Body of pancreas (tissue), 4 donors: Measurements from ENCODE around the gene PDLIM3. TPM values are rescaled to one million over a fixed set of nuclear protein-coding genes. Genes with fewer than 3 reads are reported as not detected.

Experiments
- ATAC-seq: fragments of 150-250 bp; one replicate; pipeline ENCODE4 v1.9.1; 2016
- DNase-seq, 4 donors: peaks; one replicate each; pipeline ENCODE4 v3.0.0-alpha.2; 2019
- H3K27ac ChIP-seq, 4 donors: fragments of 200-600 bp; sonication (generic); 1 replicate in 3 of 4; 2 replicates in 1 of 4; pipeline versions ENCODE4 v1.5.1 to v1.6.1; 2016 to 2019; ENCODE audit warnings: mild to moderate bottlenecking in 1 of 4, mixed read lengths in 1 of 4, moderate library complexity in 1 of 4
- H3K27me3 ChIP-seq, 2 donors: fragments of 200-600 bp; sonication (generic); one replicate each; pipeline ENCODE4 v1.6.0; 2016; ENCODE audit warnings: mild to moderate bottlenecking in 1 of 2
- H3K36me3 ChIP-seq, 2 donors: fragments of 200-600 bp; sonication (generic); replicated peaks in 1 of 2; 2 replicates each; pipeline ENCODE4 v1.5.1; 2016; ENCODE audit warnings: low read depth in 2 of 2; ENCODE audit not compliant: insufficient read depth in 1 of 2
- H3K4me1 ChIP-seq: fragments of 200-600 bp; sonication (generic); one replicate; pipeline ENCODE4 v1.6.0; 2016
- H3K4me3 ChIP-seq, 2 donors: fragments of 200-600 bp; sonication (generic); 1 replicate in 1 of 2; 2 replicates in 1 of 2; pipeline ENCODE4 v1.5.1; 2016 to 2019
- H3K9me3 ChIP-seq, 3 donors: fragments of 200-600 bp; sonication (generic); 1 replicate in 2 of 3; 2 replicates in 1 of 3; pipeline ENCODE4 v1.5.1; 2016
- POLR2A ChIP-seq, 3 donors: fragments of 450-650 bp; IDR thresholded peaks; one replicate each; pipeline ENCODE4 v1.6.1; 2016; ENCODE audit warnings: antibody characterized with exemption in 3 of 3, mild to moderate bottlenecking in 2 of 3
- WGBS, 2 donors: methylation state at CpG; one replicate each; pipeline ENCODE4 v1.1.5; 2017; 5-methylcytosine and 5-hydroxymethylcytosine counted together
- intact Hi-C: fragments of 100-400 bp; cut with DNase I; formaldehyde crosslinking; loops from one replicate; pipeline ENCODE4 v1.15.1; 2023
- total RNA-seq, 2 donors: library from RNA; depleted of rRNA; stranded (reverse); fragments of >200 nt; gene quantifications; one replicate each; pipeline ENCODE4 v1.1.0, GENCODE V29; 2016
- TF ChIP-seq, protein P1 (sequence below), 7 experiments: fragments of 450-650 bp in 4 of 7; fragments of 200-600 bp in 3 of 7; sonication (generic) in 3 of 7; IDR thresholded peaks; one replicate each; pipeline ENCODE4 v1.5.1; 2016 to 2019; ENCODE audit warnings: antibody characterized with exemption in 7 of 7

The PDLIM3 gene
- total RNA-seq, 2 donors from 2014 or later: 22.1 to 40.2 TPM

DNA sequence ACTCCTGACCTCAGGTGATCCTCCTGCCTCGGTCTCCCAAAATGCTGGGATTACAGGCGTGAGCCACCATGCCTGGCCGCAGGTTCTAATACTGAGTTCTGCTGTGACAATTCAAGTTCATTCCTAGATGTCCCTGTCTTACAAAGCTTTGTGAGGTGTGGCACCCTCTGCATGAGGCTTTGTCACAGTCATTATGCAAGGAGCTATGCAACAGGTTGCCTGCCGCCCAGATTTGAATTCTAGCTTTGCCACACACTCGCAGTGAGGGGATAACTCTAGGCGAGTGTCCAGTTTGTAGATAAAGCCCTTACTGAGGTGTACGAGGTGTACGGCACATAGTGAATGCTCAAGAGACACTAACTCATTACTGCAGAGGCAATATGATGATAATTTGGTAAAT, 67.3 kb downstream of the PDLIM3 start:
- peaks cover 24% of the 10 kb centered on the region for H3K4me1 ChIP-seq
- no peak overlapping the region for H3K4me3 ChIP-seq
- no peaks in the 10 kb centered on the region for H3K27me3 ChIP-seq
- no peaks in the 10 kb centered on the region for H3K9me3 ChIP-seq
- intact Hi-C loops: no loop called here
- DNase-seq (no peak), ATAC-seq (no peak)
- TF ChIP-seq POLR2A (IDR thresholded peaks at IDR 0.05): no peak
- TF ChIP-seq, protein P1, sequence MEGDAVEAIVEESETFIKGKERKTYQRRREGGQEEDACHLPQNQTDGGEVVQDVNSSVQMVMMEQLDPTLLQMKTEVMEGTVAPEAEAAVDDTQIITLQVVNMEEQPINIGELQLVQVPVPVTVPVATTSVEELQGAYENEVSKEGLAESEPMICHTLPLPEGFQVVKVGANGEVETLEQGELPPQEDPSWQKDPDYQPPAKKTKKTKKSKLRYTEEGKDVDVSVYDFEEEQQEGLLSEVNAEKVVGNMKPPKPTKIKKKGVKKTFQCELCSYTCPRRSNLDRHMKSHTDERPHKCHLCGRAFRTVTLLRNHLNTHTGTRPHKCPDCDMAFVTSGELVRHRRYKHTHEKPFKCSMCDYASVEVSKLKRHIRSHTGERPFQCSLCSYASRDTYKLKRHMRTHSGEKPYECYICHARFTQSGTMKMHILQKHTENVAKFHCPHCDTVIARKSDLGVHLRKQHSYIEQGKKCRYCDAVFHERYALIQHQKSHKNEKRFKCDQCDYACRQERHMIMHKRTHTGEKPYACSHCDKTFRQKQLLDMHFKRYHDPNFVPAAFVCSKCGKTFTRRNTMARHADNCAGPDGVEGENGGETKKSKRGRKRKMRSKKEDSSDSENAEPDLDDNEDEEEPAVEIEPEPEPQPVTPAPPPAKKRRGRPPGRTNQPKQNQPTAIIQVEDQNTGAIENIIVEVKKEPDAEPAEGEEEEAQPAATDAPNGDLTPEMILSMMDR (IDR thresholded peaks at IDR 0.05): no peak
- 85 to 87% methylated on average over 8 of the region's 8 CpGs for WGBS, 2 donors
- H3K36me3 ChIP-seq: no peaks in the 10 kb centered on the region
- H3K27ac ChIP-seq: no peak overlapping the region

DNA sequence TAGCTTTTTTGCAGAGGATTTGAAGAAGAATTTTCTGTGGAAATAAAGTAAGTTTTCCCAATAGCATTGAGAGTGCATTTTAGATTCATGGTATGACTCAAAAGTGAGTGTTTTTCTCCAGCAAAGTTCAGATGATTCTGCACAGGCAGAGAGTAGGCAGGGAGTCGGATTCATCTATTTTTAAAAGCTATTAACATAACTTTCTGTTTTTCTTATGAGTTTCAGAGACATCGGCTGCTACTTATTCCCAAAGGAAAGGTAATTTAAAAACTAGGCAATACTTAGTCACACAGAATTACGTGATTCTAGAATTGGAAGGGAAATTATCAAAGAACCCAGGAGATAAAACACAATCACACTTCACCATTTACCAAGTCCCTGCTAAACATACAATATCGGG, 68.2 kb downstream of the PDLIM3 start:
- DNase-seq (no peak), ATAC-seq (no peak)
- TF ChIP-seq, protein P1 (IDR thresholded peaks at IDR 0.05): no peak
- TF ChIP-seq POLR2A (IDR thresholded peaks at IDR 0.05): no peak
- Histone ChIP-seq H3K27me3 (no peaks in the 10 kb centered on the region), H3K4me1 (peaks cover 24% of the 10 kb centered on the region), H3K36me3 (no peaks in the 10 kb centered on the region), H3K4me3 (no peak overlapping the region), H3K27ac (no peak overlapping the region), H3K9me3 (no peaks in the 10 kb centered on the region)
- 68 to 71% methylated on average over 4 of the region's 4 CpGs for WGBS, 2 donors
- intact Hi-C loops: no loop called here

GRCh38 chr4:185465707-185466106, 69.6 kb downstream of the PDLIM3 start:
- ATAC-seq: no peak
- WGBS, 2 donors: 84 to 93% methylated on average over 3 of the region's 3 CpGs
- Histone ChIP-seq H3K9me3 (no peaks in the 10 kb centered on the region), H3K36me3 (no peaks in the 10 kb centered on the region), H3K27me3 (no peaks in the 10 kb centered on the region), H3K4me3 (no peak overlapping the region), H3K27ac (no peak overlapping the region), H3K4me1 (peaks cover 21% of the 10 kb centered on the region)
- intact Hi-C loops: no loop called here
- TF ChIP-seq, protein P1 (IDR thresholded peaks at IDR 0.05): no peak
- no peak for TF ChIP-seq POLR2A (IDR thresholded peaks at IDR 0.05)
- no peak for DNase-seq

DNA sequence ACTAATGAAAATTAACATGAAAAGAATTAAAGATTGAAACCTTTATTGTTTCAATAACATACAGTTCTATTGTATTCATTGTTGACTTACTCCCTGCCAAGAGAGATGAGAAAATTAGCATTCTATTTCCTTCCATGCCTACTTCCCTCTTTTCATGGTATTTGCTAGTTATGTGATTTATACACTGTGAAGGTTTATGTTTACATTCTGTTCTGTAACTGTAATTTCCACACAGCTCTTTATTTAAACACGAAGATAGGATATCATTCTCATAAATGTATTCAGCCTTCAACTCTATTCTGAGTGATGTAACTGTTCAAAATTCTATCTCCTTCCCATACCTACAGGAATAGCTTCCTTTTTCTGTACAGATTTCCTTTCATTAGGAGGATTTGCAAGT, 70.4 kb downstream of the PDLIM3 start:
- 3 to 14% methylated on average over 1 of the region's 1 CpG for WGBS, 2 donors
- Histone ChIP-seq H3K4me3 (no peak overlapping the region), H3K36me3 (no peaks in the 10 kb centered on the region), H3K27me3 (no peaks in the 10 kb centered on the region), H3K27ac (no peak overlapping the region), H3K9me3 (no peaks in the 10 kb centered on the region), H3K4me1 (peaks cover 17% of the 10 kb centered on the region)
- intact Hi-C loops: no loop called here
- no peak for ATAC-seq
- no peak for DNase-seq
- TF ChIP-seq, protein P1 (IDR thresholded peaks at IDR 0.05): no peak
- no peak for TF ChIP-seq POLR2A (IDR thresholded peaks at IDR 0.05)

GRCh38 chr4:185464183-185464582, 71.1 kb downstream of the PDLIM3 start:
- Histone ChIP-seq H3K27me3 (no peaks in the 10 kb centered on the region), H3K4me1 (peaks cover 10% of the 10 kb centered on the region), H3K4me3 (no peak overlapping the region), H3K36me3 (no peaks in the 10 kb centered on the region), H3K9me3 (no peaks in the 10 kb centered on the region), H3K27ac (no peak overlapping the region)
- 65 to 72% methylated on average over 6 of the region's 6 CpGs for WGBS, 2 donors
- intact Hi-C loops: no loop called here
- DNase-seq: no peak
- TF ChIP-seq POLR2A (IDR thresholded peaks at IDR 0.05): no peak
- TF ChIP-seq, protein P1 (IDR thresholded peaks at IDR 0.05): no peak
- ATAC-seq: no peak
